DOHH2 (cell line): ENCODE measurements around the gene FSD1L.
A peak's percentile ranks its signal among the peaks of the same experiment; 100 is the strongest.

ENCODE experiments used
- H3F3A ChIP-seq: fragments of 200-600 bp; sonication (generic), shearing (Covaris generic); 2 replicates; pipeline ENCODE4 v1.6.0; 2016; ENCODE audit warnings: antibody characterized with exemption, mild to moderate bottlenecking; ENCODE audit not compliant: control insufficient read depth, insufficient read depth
- H3K27ac ChIP-seq: fragments of 200-600 bp; sonication (generic); 2 replicates; pipeline ENCODE4 v1.5.1; 2014; ENCODE audit warnings: low read depth, mild to moderate bottlenecking, low read length, moderate library complexity
- H3K27me3 ChIP-seq: fragments of 200-600 bp; sonication (generic); 2 replicates; pipeline ENCODE4 v1.6.1; 2014; ENCODE audit warnings: mild to moderate bottlenecking, low read length, mixed read lengths; ENCODE audit not compliant: control insufficient read depth
- H3K36me3 ChIP-seq: fragments of 200-600 bp; sonication (generic); 2 replicates; pipeline ENCODE4 v1.6.1; 2014; ENCODE audit warnings: mild to moderate bottlenecking, low read length, moderate library complexity, mixed read lengths; ENCODE audit not compliant: control insufficient read depth
- H3K4me1 ChIP-seq: fragments of 200-600 bp; sonication (generic); 2 replicates; pipeline ENCODE4 v1.6.1; 2014; ENCODE audit warnings: mild to moderate bottlenecking, low read length, mixed read lengths; ENCODE audit not compliant: control insufficient read depth
- H3K4me2 ChIP-seq: fragments of 200-600 bp; sonication (generic); 2 replicates; pipeline ENCODE4 v1.6.0; 2014; ENCODE audit warnings: mild to moderate bottlenecking, low read length, moderate library complexity
- H3K4me3 ChIP-seq: fragments of 200-600 bp; sonication (generic); 2 replicates; pipeline ENCODE4 v1.5.1; 2014; ENCODE audit warnings: mild to moderate bottlenecking, low read length, mixed read lengths
- H3K79me2 ChIP-seq: fragments of 200-600 bp; sonication (generic); 2 replicates; pipeline ENCODE4 v1.6.1; 2014; ENCODE audit warnings: mild to moderate bottlenecking, low read length, mixed read lengths; ENCODE audit not compliant: control insufficient read depth
- H3K9me2 ChIP-seq: fragments of 200-600 bp; sonication (generic); replicated peaks from 2 replicates; pipeline ENCODE4 v1.6.1; 2014; ENCODE audit warnings: mild to moderate bottlenecking, low read length, mixed read lengths; ENCODE audit not compliant: control insufficient read depth
- H3K9me3 ChIP-seq: fragments of 200-600 bp; sonication (generic); 2 replicates; pipeline ENCODE4 v1.6.1; 2014; ENCODE audit warnings: antibody characterized with exemption, low read length, mixed read lengths; ENCODE audit not compliant: control insufficient read depth, insufficient read depth
- H4K20me1 ChIP-seq: fragments of 200-600 bp; sonication (generic); 2 replicates; pipeline ENCODE4 v1.6.0; 2014; ENCODE audit warnings: low read depth, mild to moderate bottlenecking, antibody characterized with exemption, low read length, moderate library complexity; ENCODE audit not compliant: control insufficient read depth, insufficient read depth
- EZH2phosphoT487 ChIP-seq: fragments of 200-600 bp; sonication (generic); IDR thresholded peaks from 2 replicates; pipeline ENCODE4 v1.6.1; 2017; ENCODE audit warnings: borderline replicate concordance, mild to moderate bottlenecking, antibody characterized with exemption, low read length, moderate library complexity, mixed read lengths
- TF ChIP-seq, protein P1 (sequence below): fragments of 200-600 bp; sonication (generic); IDR thresholded peaks from one replicate; pipeline ENCODE4 v1.5.1; 2014; ENCODE audit warnings: antibody characterized with exemption, mild to moderate bottlenecking, low read depth, low read length; ENCODE audit not compliant: poor library complexity, severe bottlenecking

Gene FSD1L

DNA sequence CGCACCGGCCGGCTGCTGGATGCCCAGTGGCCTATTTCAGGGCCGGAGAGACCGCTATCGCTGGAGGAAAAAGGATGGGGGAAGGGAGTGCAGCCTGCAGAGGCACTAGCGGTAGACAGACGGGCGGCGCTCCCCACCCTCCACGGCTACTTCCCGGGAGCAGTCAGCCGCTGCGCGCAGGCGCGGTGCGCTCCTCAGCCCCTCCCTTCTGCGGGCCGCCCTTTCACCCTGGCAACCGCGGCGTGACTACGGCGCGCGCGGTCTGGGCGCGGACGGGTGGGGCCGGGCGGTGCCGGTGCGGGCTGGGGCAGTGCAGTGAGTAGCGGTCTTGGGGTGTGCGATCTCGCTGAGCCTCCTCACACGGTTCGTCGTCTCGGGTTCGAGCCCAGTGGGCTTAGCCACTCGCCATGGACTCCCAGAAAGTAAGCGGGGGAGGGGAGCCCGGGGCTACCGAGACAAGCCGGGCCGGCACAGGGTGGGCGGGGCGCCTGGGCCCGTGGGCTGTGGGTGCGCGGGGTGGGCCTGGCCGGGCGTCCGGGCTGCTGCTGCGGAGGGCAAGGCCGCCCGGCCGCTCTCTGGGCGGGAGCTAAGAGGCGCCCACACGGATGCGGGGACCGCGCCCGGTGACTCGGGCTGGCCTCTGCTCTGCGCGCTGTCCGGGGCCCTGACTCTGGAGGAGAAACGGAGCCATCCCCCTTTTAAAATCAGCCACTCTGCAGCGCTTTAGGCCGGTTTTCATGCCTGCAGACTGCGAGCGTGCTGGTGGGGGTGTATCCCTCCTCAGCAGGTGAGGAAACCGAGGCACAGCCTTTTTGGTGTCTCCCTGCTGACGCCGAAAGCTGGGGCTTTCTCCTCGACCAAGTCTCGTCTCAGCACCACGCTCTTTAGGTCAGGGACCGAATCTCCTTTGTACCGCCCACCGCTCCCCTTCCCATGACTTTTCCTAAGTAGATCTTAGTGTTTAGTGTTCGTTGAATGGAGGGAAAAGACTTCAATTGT is at the start of gene FSD1L:
Gene FSD1L (plus strand): TSS at position 221 of the 999 bp plus-strand sequence. CDS start 187 bp downstream, at position 408.
- Histone ChIP-seq H3K36me3 (no peaks in the 10 kb centered on the region), H3K4me2 (peak within 1 kb of the TSS; percentile 99), H3F3A (no peaks in the 10 kb centered on the region), H3K4me1 (peaks cover 25% of the 10 kb centered on the region), H3K27ac (no peak within 1 kb of the TSS), H4K20me1 (no peaks in the 10 kb centered on the region), H3K27me3 (no peaks in the 10 kb centered on the region), H3K79me2 (peaks cover 34% of the 10 kb centered on the region), H3K9me3 (no peaks in the 10 kb centered on the region), H3K4me3 (peak within 1 kb of the TSS; percentile 97), H3K9me2 (no peaks in the 10 kb centered on the region)
- no peak for TF ChIP-seq EZH2phosphoT487
- TF ChIP-seq, protein P1, sequence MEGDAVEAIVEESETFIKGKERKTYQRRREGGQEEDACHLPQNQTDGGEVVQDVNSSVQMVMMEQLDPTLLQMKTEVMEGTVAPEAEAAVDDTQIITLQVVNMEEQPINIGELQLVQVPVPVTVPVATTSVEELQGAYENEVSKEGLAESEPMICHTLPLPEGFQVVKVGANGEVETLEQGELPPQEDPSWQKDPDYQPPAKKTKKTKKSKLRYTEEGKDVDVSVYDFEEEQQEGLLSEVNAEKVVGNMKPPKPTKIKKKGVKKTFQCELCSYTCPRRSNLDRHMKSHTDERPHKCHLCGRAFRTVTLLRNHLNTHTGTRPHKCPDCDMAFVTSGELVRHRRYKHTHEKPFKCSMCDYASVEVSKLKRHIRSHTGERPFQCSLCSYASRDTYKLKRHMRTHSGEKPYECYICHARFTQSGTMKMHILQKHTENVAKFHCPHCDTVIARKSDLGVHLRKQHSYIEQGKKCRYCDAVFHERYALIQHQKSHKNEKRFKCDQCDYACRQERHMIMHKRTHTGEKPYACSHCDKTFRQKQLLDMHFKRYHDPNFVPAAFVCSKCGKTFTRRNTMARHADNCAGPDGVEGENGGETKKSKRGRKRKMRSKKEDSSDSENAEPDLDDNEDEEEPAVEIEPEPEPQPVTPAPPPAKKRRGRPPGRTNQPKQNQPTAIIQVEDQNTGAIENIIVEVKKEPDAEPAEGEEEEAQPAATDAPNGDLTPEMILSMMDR: peak; percentile 55

DNA sequence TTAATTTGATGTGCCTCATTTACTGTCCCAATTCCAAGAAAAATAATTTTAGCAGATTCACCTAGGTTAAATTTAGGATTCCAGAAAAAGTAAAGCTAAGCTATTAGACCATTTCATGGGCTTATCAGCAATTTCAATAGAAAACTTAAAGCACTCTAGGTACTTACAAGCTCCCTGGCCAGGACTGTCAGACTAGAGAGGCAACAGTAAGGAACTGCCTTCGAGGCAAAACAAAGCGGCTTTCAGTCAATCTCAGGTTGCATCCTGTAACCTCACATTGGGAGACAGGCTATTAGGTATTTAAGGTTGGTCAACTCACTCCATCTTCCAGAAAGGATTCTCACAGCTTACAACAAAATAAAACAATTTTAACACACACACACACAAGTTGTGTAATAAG is 48.7 kb upstream of the FSD1L start:
- H3K79me2 ChIP-seq: no peaks in the 10 kb centered on the region
- no peak for TF ChIP-seq EZH2phosphoT487
- TF ChIP-seq, protein P1: no peak
- no peaks in the 10 kb centered on the region for H3K9me3 ChIP-seq
- H3F3A ChIP-seq: no peaks in the 10 kb centered on the region
- peaks cover 10% of the 10 kb centered on the region; the same call in 1 of the 2 replicates for H3K27me3 ChIP-seq
- H3K27ac ChIP-seq: no peak overlapping the region
- peaks cover 13% of the 10 kb centered on the region for H3K4me1 ChIP-seq
- no peaks in the 10 kb centered on the region for H4K20me1 ChIP-seq
- H3K9me2 ChIP-seq: no peaks in the 10 kb centered on the region
- H3K4me2 ChIP-seq: no peak overlapping the region
- no peaks in the 10 kb centered on the region for H3K36me3 ChIP-seq
- H3K4me3 ChIP-seq: no peak overlapping the region

DNA sequence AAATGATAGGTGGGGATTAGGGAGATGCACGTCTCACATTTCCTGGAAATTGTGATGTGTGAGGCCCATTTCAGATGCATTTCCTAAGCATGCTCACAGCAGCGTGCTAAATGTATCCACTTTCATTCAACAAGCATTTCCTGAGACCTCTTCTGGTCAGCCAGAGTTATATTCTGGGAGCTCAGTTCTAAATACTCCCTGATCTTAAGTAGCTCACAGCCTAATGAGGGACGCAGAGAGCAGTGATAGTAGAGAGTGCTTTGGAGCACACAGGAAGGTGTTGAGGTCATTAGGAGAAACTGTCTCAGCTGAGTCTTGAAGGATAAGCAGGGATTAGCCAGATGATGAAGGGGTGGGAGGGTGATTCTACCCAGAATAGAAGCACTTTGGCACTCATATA is 46.2 kb upstream of the FSD1L start:
- Histone ChIP-seq H3K4me3 (no peak overlapping the region), H3K36me3 (no peaks in the 10 kb centered on the region), H3K27ac (no peak overlapping the region), H3K79me2 (no peaks in the 10 kb centered on the region), H3K4me2 (no peak overlapping the region), H3F3A (no peaks in the 10 kb centered on the region), H4K20me1 (no peaks in the 10 kb centered on the region), H3K4me1 (peaks cover 27% of the 10 kb centered on the region), H3K27me3 (peaks cover 14% of the 10 kb centered on the region; the same call in 1 of the 2 replicates), H3K9me2 (no peaks in the 10 kb centered on the region), H3K9me3 (no peaks in the 10 kb centered on the region)
- no peak for TF ChIP-seq EZH2phosphoT487
- TF ChIP-seq, protein P1: no peak
